Ovary (tissue), 9 donors: ENCODE results near the gene TRIM37. TPM values are rescaled to one million over a fixed set of nuclear protein-coding genes. Genes with fewer than 3 reads are reported as not detected.
"Not testable (repeated sequence)": the region's sequence is repeated elsewhere in the genome, so short reads cannot be mapped to it uniquely, and the experiment has no call there.

Source experiments
- DNase-seq, 5 donors: peaks; one replicate each; pipeline ENCODE4 v3.0.0-alpha.2; 2019 to 2020
- H3K27ac ChIP-seq, 2 donors: fragments of 200-600 bp; one replicate each; pipeline versions ENCODE4 v1.5.1 to v1.8.0; 2019 to 2022
- H3K27me3 ChIP-seq: fragments of 200-600 bp; one replicate; pipeline ENCODE4 v1.8.0; 2022
- H3K36me3 ChIP-seq: fragments of 200-600 bp; sonication (generic); one replicate; pipeline ENCODE4 v1.5.1; 2019
- H3K4me1 ChIP-seq: one replicate; pipeline ENCODE4 v1.8.1; 2013; ENCODE audit warnings: mild to moderate bottlenecking, moderate library complexity; ENCODE audit not compliant: insufficient read depth
- H3K4me3 ChIP-seq: fragments of 200-600 bp; sonication (generic); one replicate; pipeline ENCODE4 v1.5.1; 2017
- H3K9me3 ChIP-seq, 2 donors: fragments of 200-600 bp in 1 of 2; sonication (generic) in 1 of 2; one replicate each; pipeline versions ENCODE4 v1.5.1 to v1.8.1; 2013 to 2019; ENCODE audit warnings: mild to moderate bottlenecking in 1 of 2, moderate library complexity in 1 of 2
- EP300 ChIP-seq: sonication (generic); formaldehyde crosslinking; IDR thresholded peaks from one replicate; pipeline ENCODE4 v1.6.1; 2017; ENCODE audit warnings: antibody characterized with exemption
- POLR2A ChIP-seq: fragments of 450-650 bp; IDR thresholded peaks from one replicate; pipeline ENCODE4 v1.6.1; 2017; ENCODE audit warnings: antibody characterized with exemption, mild to moderate bottlenecking, moderate library complexity
- WGBS, 3 donors: extraction: QIAGEN DNeasy Blood & Tissue Kit in 1 of 3; methylation state at CpG; one replicate each; pipeline versions ENCODE4 v1.1.5 to v1.1.7; 2013 to 2017; 5-methylcytosine and 5-hydroxymethylcytosine counted together
- intact Hi-C, 4 donors: fragments of 100-400 bp; cut with DNase I; formaldehyde crosslinking; loops; one replicate each; pipeline versions ENCODE4 v1.11.0 to v1.15.1; 2022 to 2023
- polyA plus RNA-seq, 2 donors: library from polyadenylated mRNA; stranded (reverse); fragments of 200-250 nt in 1 of 2; fragments of 350-450 nt in 1 of 2; fragmentation: Illumina TruSeq in 1 of 2; extraction: RNeasy Lipid Tissue Mini Kit (QIAGEN cat#74804) in 1 of 2; gene quantifications; one replicate each; pipeline ENCODE4 v1.2.3, GENCODE V29; 2013 to 2014
- total RNA-seq, 7 donors: library from RNA; depleted of rRNA in 2 of 7; stranded (reverse); fragments of >200 nt in 2 of 7; fragmentation: NEBNext Ultra II Directional in 3 of 7; extraction: Animal tissue kit (Norgen Biotek cat#: 25700) in 3 of 7; gene quantifications; one replicate each; pipeline versions ENCODE4 v1.1.0 to v1.2.4, GENCODE V29; 2016 to 2023
- TF ChIP-seq, protein P1 (sequence below), 3 donors: fragments of 450-650 bp in 2 of 3; fragments of 200-600 bp in 1 of 3; IDR thresholded peaks; one replicate each; pipeline versions ENCODE4 v1.5.1 to v1.8.0; 2016 to 2022; ENCODE audit warnings: antibody characterized with exemption in 3 of 3, mild to moderate bottlenecking in 1 of 3
- donor health status: DM: no; HTN: no; CAD: no; lungs with moderate emphysema.
- donor health status: DM: no; HTN: no; CAD: no.
- donor health status: Bipolar disorder and iron deficiency.
- donor health status: DM: yes; HTN: yes; CAD: no.
- donor health status: DM: no; HTN: no; CAD: no.
- donor health status: DM: yes; HTN: yes; CAD: no.

TRIM37 gene
- total and polyA plus RNA-seq, 9 donors = 8.9 to 21.8 (median 16.8) TPM

DNA sequence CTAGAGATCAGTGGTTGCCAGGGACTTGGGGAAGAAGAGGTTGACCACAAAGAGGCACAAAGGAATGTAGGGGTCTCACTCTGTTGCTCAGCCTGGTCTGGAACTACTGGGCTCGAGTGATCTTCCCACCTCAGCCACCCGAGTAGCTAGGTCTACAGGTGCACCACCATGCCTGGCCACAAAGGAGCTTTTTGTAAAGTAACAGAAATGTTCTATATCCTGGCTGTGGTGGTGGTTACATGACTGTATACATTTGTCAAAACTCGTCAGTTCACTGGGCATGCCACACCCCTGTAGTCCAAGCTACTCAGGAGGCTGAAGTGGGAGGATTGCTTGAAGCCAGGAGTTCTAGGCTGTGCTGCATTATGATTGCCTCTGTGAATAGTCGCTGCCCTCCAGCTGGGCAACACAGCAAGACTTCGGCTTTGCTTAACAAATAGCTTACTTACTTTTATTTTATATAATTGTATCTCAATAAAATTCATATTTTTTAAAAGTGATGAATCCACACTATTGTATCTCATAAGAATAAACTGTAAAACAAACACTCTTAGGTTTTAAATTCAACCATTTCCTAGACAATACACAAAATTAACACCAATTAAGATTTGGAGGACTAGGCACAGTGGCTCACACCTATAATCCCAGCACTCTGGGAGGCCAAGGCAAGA, 43.3 kb upstream of the TRIM37 start:
- H3K27ac ChIP-seq = no peak overlapping the region
- TF ChIP-seq EP300 = no peak
- TF ChIP-seq, protein P1, sequence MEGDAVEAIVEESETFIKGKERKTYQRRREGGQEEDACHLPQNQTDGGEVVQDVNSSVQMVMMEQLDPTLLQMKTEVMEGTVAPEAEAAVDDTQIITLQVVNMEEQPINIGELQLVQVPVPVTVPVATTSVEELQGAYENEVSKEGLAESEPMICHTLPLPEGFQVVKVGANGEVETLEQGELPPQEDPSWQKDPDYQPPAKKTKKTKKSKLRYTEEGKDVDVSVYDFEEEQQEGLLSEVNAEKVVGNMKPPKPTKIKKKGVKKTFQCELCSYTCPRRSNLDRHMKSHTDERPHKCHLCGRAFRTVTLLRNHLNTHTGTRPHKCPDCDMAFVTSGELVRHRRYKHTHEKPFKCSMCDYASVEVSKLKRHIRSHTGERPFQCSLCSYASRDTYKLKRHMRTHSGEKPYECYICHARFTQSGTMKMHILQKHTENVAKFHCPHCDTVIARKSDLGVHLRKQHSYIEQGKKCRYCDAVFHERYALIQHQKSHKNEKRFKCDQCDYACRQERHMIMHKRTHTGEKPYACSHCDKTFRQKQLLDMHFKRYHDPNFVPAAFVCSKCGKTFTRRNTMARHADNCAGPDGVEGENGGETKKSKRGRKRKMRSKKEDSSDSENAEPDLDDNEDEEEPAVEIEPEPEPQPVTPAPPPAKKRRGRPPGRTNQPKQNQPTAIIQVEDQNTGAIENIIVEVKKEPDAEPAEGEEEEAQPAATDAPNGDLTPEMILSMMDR (IDR thresholded peaks at IDR 0.05) = no peak
- no peak for TF ChIP-seq POLR2A
- no peak overlapping the region for H3K4me3 ChIP-seq
- DNase-seq = no peak
- peaks cover 1% of the 10 kb centered on the region for H3K4me1 ChIP-seq
- WGBS, 3 donors = 90 to 96% (median 91%) methylated on average over 5 of the region's 5 CpGs
- intact Hi-C loops = loop anchor here in 1 of 4 donors (5.0 kb wide), 1 partner anchor 43 kb away; the partner anchor contains the start of gene TRIM37
- no peaks in the 10 kb centered on the region for H3K36me3 ChIP-seq
- no peaks in the 10 kb centered on the region for H3K27me3 ChIP-seq
- H3K9me3 ChIP-seq = no peaks in the 10 kb centered on the region

DNA sequence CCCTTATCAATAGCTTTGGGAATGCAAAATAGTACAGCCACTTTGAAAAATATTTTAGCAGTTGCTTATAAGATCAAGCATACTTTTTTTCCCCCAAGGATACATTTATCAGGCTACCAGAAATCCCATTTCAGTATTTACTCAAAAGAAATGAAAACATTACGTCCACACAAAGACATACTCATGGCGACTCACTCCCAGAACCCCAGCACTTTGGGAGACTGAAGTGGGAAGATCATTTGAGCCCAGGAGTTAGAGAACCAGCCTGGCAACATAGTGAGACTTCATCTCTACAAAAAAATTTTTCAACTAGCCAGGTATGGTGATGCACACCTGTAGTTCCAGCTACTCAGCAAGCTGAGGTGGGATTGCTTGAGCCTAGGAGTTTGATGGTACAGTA, 42.4 kb upstream of the TRIM37 start:
- Histone ChIP-seq H3K4me1 (peaks cover 1% of the 10 kb centered on the region), H3K27ac (no peak overlapping the region), H3K4me3 (no peak overlapping the region), H3K9me3 (no peaks in the 10 kb centered on the region), H3K36me3 (no peaks in the 10 kb centered on the region), H3K27me3 (no peaks in the 10 kb centered on the region)
- intact Hi-C loops = no loop called here
- 20 to 42% (median 21%) methylated on average over 2 of the region's 2 CpGs for WGBS, 3 donors
- no peak for DNase-seq
- TF ChIP-seq, protein P1 (IDR thresholded peaks at IDR 0.05) = no peak
- TF ChIP-seq POLR2A (no peak), EP300 (no peak)

DNA sequence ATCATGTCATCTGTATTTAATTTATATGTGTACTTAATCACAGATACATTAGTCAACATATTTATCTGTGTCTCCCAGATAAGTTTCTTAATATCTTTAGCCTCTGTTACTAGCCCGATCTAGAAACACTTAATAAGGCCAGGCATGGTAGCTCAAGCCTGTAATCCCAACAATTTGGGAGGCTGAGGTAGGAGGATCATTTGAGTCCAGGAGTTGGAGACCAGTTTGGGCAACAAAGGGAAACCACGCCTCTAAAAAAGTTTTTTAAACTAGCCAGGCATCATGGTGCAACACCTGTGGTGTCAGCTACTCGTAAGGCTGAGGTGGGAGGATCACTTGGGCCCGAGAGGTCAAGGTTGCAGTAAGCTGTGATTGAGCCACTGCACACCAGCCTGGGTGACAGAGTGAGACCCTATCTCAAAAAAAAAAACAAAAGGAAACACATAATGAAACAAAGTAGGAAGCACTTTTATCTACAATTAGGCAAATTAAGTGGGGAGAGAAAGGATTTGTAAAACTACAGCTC, 39.0 kb upstream of the TRIM37 start:
- no peaks in the 10 kb centered on the region for H3K36me3 ChIP-seq
- 89 to 93% (median 92%) methylated on average over 4 of the region's 4 CpGs for WGBS, 3 donors
- H3K4me3 ChIP-seq = no peak overlapping the region
- DNase-seq = no peak
- intact Hi-C loops = no loop called here
- no peak for TF ChIP-seq EP300
- peaks cover 1% of the 10 kb centered on the region for H3K4me1 ChIP-seq
- H3K27ac ChIP-seq = no peak overlapping the region
- no peaks in the 10 kb centered on the region for H3K9me3 ChIP-seq
- H3K27me3 ChIP-seq = no peaks in the 10 kb centered on the region

DNA sequence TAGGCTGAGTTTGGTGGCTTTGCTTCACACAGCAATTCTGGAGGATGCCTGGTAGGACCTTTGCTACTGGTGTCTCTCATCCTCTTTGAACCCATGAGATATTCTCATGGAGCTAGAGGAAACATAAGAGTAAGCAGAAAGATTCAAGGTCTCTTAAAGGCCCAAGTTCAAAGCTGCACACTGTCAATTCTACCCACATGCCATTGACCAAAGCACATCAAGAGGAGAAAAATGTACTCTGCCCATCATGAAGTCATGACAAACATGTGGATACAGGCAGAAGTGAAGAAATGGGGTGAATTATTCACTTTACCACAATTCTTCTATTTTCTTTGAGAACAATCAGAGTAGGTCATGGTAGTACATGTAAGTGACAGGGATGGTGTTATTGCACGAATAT, 35.2 kb upstream of the TRIM37 start:
- Histone ChIP-seq H3K27me3 (no peaks in the 10 kb centered on the region), H3K9me3 (no peaks in the 10 kb centered on the region), H3K4me1 (no peaks in the 10 kb centered on the region), H3K27ac (no peak overlapping the region), H3K4me3 (no peak overlapping the region), H3K36me3 (no peaks in the 10 kb centered on the region)
- 89 to 100% (median 100%) methylated on average over 1 of the region's 1 CpG for WGBS, 3 donors
- no peak for DNase-seq
- intact Hi-C loops = no loop called here
- TF ChIP-seq, protein P1 (IDR thresholded peaks at IDR 0.05) = no peak
- TF ChIP-seq POLR2A (no peak), EP300 (no peak)

DNA sequence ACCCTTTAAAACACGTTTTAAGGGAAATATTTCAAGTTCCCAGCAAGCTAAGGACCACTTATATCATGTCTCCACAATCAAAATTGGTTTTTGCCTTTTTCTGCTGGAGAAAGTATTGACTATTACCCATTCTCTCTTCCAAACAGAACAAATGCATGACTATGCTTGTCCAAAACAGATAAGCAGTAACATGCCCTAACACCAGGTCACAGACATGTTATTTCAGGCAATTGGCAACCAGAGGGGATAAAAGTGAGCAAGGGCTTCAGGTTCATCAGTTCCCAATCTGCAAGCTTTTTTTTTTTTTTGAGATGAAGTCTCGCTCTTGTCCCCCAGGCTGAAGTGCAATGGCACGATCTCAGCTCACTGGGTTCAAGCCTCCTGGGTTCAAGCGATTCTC, 33.3 kb upstream of the TRIM37 start:
- Histone ChIP-seq H3K36me3 (no peaks in the 10 kb centered on the region), H3K27ac (no peak overlapping the region), H3K4me1 (no peaks in the 10 kb centered on the region), H3K27me3 (no peaks in the 10 kb centered on the region), H3K9me3 (no peaks in the 10 kb centered on the region), H3K4me3 (no peak overlapping the region)
- no peak for DNase-seq
- WGBS, 3 donors = 94 to 95% (median 94%) methylated on average over 4 of the region's 4 CpGs
- TF ChIP-seq, protein P1 (IDR thresholded peaks at IDR 0.05) = no peak
- TF ChIP-seq EP300 (no peak), POLR2A (no peak)
- intact Hi-C loops = no loop called here

DNA sequence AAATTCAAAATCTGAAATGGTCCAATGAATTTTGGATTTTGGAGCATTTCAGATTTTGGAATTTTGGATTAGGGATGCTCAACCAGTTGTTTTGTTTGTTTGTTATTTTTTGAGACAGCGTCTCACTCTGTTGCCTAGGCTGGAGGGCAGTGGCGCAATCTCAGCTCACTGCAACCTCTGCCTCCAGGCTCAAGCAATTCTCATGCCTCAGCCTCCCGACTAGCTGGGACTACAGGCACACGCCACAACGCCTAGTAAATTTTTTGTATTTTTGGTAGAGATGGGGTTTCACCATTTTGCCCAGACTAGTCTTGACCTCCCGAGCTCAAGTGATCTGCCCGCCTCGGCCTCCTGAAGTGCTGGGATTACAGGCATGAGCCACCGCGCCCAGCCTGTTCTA, 31.7 kb upstream of the TRIM37 start:
- intact Hi-C loops, H3K9me3 ChIP-seq, H3K36me3 ChIP-seq, H3K4me1 ChIP-seq, H3K4me3 ChIP-seq, DNase-seq, H3K27me3 ChIP-seq, H3K27ac ChIP-seq: not testable (repeated sequence)
- 94 to 97% (median 95%) methylated on average over 10 of the region's 10 CpGs for WGBS, 3 donors
